ENCODE measurements around the gene ELOVL5.

DNA sequence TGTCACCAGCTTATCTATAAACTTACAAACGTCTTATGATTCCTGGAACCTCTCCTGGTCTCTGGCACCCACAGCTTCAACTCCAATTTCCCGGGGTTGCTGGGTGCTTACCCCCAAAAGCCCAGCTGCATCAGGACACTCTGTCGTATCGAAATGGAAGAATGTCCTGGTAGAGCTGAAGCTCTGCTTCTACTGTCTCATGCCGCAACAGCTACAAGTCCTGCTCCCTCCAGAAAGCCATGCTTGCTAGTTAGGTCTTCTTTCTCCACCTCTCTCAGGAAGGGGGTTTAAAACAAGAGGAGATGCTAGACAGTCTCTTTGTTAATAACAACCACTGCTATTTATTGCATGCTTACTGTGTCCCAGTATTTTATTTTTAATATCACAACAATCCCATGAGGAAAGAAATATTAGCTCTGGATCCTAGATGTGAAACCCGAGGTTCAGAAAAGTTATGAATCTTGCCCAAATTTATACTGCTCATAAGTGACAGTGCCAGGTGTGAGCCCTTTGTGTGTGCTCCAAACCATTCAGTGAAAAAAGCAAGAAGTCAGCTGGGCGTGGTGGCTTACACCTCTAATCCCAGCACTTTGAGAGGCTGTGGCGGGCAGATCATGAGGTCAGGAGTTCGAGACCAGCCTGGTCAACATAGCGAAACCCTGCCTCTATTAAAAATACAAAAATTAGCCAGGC, 117.8 kb downstream of the ELOVL5 start:
- TF ChIP-seq CTCF (IDR thresholded peaks at IDR 0.05) (no peak), EP300 (IDR thresholded peaks at IDR 0.05) (no peak), POLR2A (IDR thresholded peaks at IDR 0.05) (no peak)
